Gastrocnemius medialis (tissue), 4 donors: Measurements from ENCODE around the gene TPM2.

ENCODE experiments used
- CTCF ChIP-seq, 5 experiments: fragments of 450-650 bp in 3 of 5; fragments of 200-600 bp in 2 of 5; sonication (generic) in 2 of 5; IDR thresholded peaks in 4 of 5; conservative IDR thresholded peaks in 1 of 5; 1 replicate in 4 of 5; 2 replicates in 1 of 5; pipeline ENCODE4 v1.5.1; 2016 to 2019; ENCODE audit warnings: antibody characterized with exemption in 5 of 5, mild to moderate bottlenecking in 3 of 5, moderate library complexity in 3 of 5
- POLR2A ChIP-seq, 2 donors: fragments of 450-650 bp; IDR thresholded peaks; one replicate each; pipeline ENCODE4 v1.6.1; 2017; ENCODE audit warnings: antibody characterized with exemption in 2 of 2, mild to moderate bottlenecking in 2 of 2, moderate library complexity in 2 of 2

GRCh38 chr9:35683323-35683722 lies 6.4 kb downstream of the TPM2 start:
- TF ChIP-seq CTCF (IDR thresholded peaks at IDR 0.05 in 4 of 5, conservative IDR thresholded peaks at IDR 0.05 in 1 of 5) (no peak), POLR2A (IDR thresholded peaks at IDR 0.05) (no peak)
